Activated naive CD4-positive, alpha-beta T cell treated with anti-CD3 and anti-CD28 coated beads, Interleukin-2, amount 50 U/mL, for 72 hours (primary cell): ENCODE measurements around the gene CCDC117. TPM values are rescaled to one million over a fixed set of nuclear protein-coding genes. Genes with fewer than 3 reads are reported as not detected.
"Not testable (repeated sequence)": the region's sequence is repeated elsewhere in the genome, so short reads cannot be mapped to it uniquely, and the experiment has no call there.

ENCODE experiments used
- ATAC-seq, 2 donors: fragments of 150-1000 bp; cut with Tn5 transposase; 2 replicates each; pipeline ENCODE4 v1.10.0; 2021; ENCODE audit warnings: mild to moderate bottlenecking in 2 of 2, moderate library complexity in 2 of 2
- DNase-seq, 2 donors: peaks; one replicate each; pipeline ENCODE4 v3.0.0; 2021 to 2022; ENCODE audit warnings: low spot score in 2 of 2
- H3K27ac Mint-ChIP-seq, 2 donors: one replicate each; pipeline ENCODE4 v1.8.0; 2022; ENCODE audit warnings: mild to moderate bottlenecking in 2 of 2, mixed read lengths in 2 of 2
- H3K36me3 Mint-ChIP-seq, 2 donors: one replicate each; pipeline ENCODE4 v1.8.0; 2022; ENCODE audit warnings: mixed read lengths in 2 of 2
- H3K9me3 Mint-ChIP-seq, 2 donors: one replicate each; pipeline ENCODE4 v1.8.0; 2022; ENCODE audit warnings: mixed read lengths in 2 of 2
- total RNA-seq, 2 donors: library from RNA; stranded (reverse); gene quantifications; one replicate each; pipeline ENCODE4 v1.2.3, GENCODE V29; 2022

The CCDC117 gene
- total RNA-seq, 2 donors from 2014 or later, result 26.8 to 31.5 TPM

- Mint-ChIP-seq H3K27ac (no peak overlapping the region), H3K36me3 (peaks cover 24 to 45% of the 10 kb centered on the region in 2 donors), H3K9me3 (no peaks in the 10 kb centered on the region)
- no peak for ATAC-seq
- DNase-seq, result no peak
Observed at GRCh38 chr22:28793976-28794584, 21.6 kb downstream of the CCDC117 start.

- no peak for DNase-seq
- ATAC-seq, result no peak
- Mint-ChIP-seq H3K36me3 (peaks cover 33 to 54% of the 10 kb centered on the region in 2 donors), H3K9me3 (no peaks in the 10 kb centered on the region), H3K27ac (no peak overlapping the region)
Observed at GRCh38 chr22:28795071-28795693, 22.7 kb downstream of the CCDC117 start.

- no peaks in the 10 kb centered on the region for H3K9me3 Mint-ChIP-seq
- peaks cover 38 to 54% of the 10 kb centered on the region in 2 donors for H3K36me3 Mint-ChIP-seq
- ATAC-seq, result no peak
- no peak for DNase-seq
- peak overlapping the region; percentile 59 to 77 for H3K27ac Mint-ChIP-seq
Observed at GRCh38 chr22:28795932-28796856, 23.7 kb downstream of the CCDC117 start.

- DNase-seq (peak; percentile 35 to 62), ATAC-seq (peak; percentile 53 to 64)
- Mint-ChIP-seq H3K9me3 (no peaks in the 10 kb centered on the region), H3K27ac (peak overlapping the region; percentile 98), H3K36me3 (peaks cover 38 to 61% of the 10 kb centered on the region in 2 donors)
Observed at GRCh38 chr22:28798810-28799605, 26.5 kb downstream of the CCDC117 start.

GRCh38 chr22:28799606-28800307 is 27.3 kb downstream of the CCDC117 start:
- no peaks in the 10 kb centered on the region for H3K9me3 Mint-ChIP-seq
- DNase-seq (peak in 1 of 2 donors; percentile 41), ATAC-seq (peak; percentile 35 to 47)
- H3K27ac Mint-ChIP-seq, result peak overlapping the region; percentile 98
- peaks cover 38 to 57% of the 10 kb centered on the region in 2 donors for H3K36me3 Mint-ChIP-seq

GRCh38 chr22:28800308-28801041 is 28.0 kb downstream of the CCDC117 start, which contains the start of gene XBP1:
XBP1 (minus strand) TSS chr22:28800569.
- peak; percentile 91 to 92 for DNase-seq
- no peaks in the 10 kb centered on the region for H3K9me3 Mint-ChIP-seq
- H3K27ac Mint-ChIP-seq, result peak within 1 kb of the TSS; percentile 98 to 99
- peak; percentile 88 to 92 for ATAC-seq
- H3K36me3 Mint-ChIP-seq, result peaks cover 32 to 52% of the 10 kb centered on the region in 2 donors

- Mint-ChIP-seq H3K9me3 (no peaks in the 10 kb centered on the region), H3K27ac (peak overlapping the region; percentile 90 to 98), H3K36me3 (peaks cover 21 to 36% of the 10 kb centered on the region in 2 donors)
- ATAC-seq (no peak), DNase-seq (no peak)
Observed at GRCh38 chr22:28801845-28802594, 29.5 kb downstream of the CCDC117 start.

GRCh38 chr22:28802595-28803123 is 30.2 kb downstream of the CCDC117 start:
- ATAC-seq, result no peak
- H3K36me3 Mint-ChIP-seq, result peaks cover 21 to 34% of the 10 kb centered on the region in 2 donors
- H3K27ac Mint-ChIP-seq, result peak overlapping the region; percentile 72 to 98
- no peaks in the 10 kb centered on the region for H3K9me3 Mint-ChIP-seq
- DNase-seq, result no peak

- not testable (repeated sequence) for ATAC-seq, DNase-seq, H3K27ac Mint-ChIP-seq, H3K9me3 Mint-ChIP-seq
- H3K36me3 Mint-ChIP-seq, result peaks cover 11 to 12% of the 10 kb centered on the region in 2 donors
Observed at GRCh38 chr22:28805426-28805825, 32.9 kb downstream of the CCDC117 start.

GRCh38 chr22:28808716-28809355 is 36.3 kb downstream of the CCDC117 start:
- ATAC-seq (no peak), DNase-seq (no peak)
- Mint-ChIP-seq H3K9me3 (no peaks in the 10 kb centered on the region), H3K27ac (peak overlapping the region in 1 of 2 donors; percentile 33), H3K36me3 (peaks cover 7 to 18% of the 10 kb centered on the region in 2 donors)

GRCh38 chr22:28810821-28811491 is 38.5 kb downstream of the CCDC117 start:
- H3K27ac Mint-ChIP-seq, result peak overlapping the region in 1 of 2 donors; percentile 71
- DNase-seq (no peak), ATAC-seq (peak; percentile 27 to 32)
- H3K9me3 Mint-ChIP-seq, result no peaks in the 10 kb centered on the region
- H3K36me3 Mint-ChIP-seq, result peaks cover 17 to 37% of the 10 kb centered on the region in 2 donors

- no peaks in the 10 kb centered on the region for H3K9me3 Mint-ChIP-seq
- DNase-seq (no peak), ATAC-seq (no peak)
- peaks cover 17 to 37% of the 10 kb centered on the region in 2 donors for H3K36me3 Mint-ChIP-seq
- peak overlapping the region in 1 of 2 donors; percentile 71 for H3K27ac Mint-ChIP-seq
Observed at GRCh38 chr22:28812516-28812915, 40.0 kb downstream of the CCDC117 start.

GRCh38 chr22:28813772-28814518 is 41.5 kb downstream of the CCDC117 start:
- ATAC-seq (no peak), DNase-seq (no peak)
- Mint-ChIP-seq H3K36me3 (peaks cover 11 to 37% of the 10 kb centered on the region in 2 donors), H3K27ac (peak overlapping the region in 1 of 2 donors; percentile 2), H3K9me3 (no peaks in the 10 kb centered on the region)
